CD4-positive, alpha-beta T cell treated with Interleukin-15 for 4 hours (primary cell): ENCODE results near the gene USP9X.
"Not testable (repeated sequence)": the region's sequence is repeated elsewhere in the genome, so short reads cannot be mapped to it uniquely, and the experiment has no call there.

Experiments
- DNase-seq: peaks from one replicate; pipeline ENCODE4 v3.0.0-alpha.2; 2020; ENCODE audit warnings: low spot score

USP9X gene

GRCh38 chrX:41198410-41198809 lies 113.2 kb downstream of the USP9X start:
- DNase-seq = no peak

- no peak for DNase-seq
These were observed 115.5 kb downstream of the USP9X start for GRCh38 chrX:41200785-41201184.

- DNase-seq = no peak
These were observed 124.6 kb downstream of the USP9X start for GRCh38 chrX:41209853-41210252.

DNA sequence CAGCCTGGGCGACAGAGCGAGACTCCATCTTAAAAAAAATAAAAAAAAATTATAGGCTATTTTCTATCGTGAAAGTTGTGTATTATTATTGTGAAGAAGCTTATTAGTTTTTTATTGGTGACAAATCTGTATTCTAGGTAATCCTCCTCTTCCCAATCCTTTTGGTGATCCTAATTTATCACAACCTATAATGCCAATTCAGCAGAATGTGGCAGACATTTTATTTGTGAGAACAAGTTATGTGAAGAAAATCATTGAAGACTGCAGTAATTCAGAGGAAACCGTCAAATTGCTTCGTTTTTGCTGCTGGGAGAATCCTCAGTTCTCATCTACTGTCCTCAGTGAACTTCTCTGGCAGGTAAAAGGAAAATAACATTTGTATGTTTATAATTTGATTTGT lies 139.4 kb downstream of the USP9X start:
- DNase-seq = no peak

- DNase-seq = no peak
These were observed 148.7 kb downstream of the USP9X start for GRCh38 chrX:41233988-41234387.

GRCh38 chrX:41234471-41234870 lies 149.2 kb downstream of the USP9X start:
- DNase-seq = not testable (repeated sequence)

DNA sequence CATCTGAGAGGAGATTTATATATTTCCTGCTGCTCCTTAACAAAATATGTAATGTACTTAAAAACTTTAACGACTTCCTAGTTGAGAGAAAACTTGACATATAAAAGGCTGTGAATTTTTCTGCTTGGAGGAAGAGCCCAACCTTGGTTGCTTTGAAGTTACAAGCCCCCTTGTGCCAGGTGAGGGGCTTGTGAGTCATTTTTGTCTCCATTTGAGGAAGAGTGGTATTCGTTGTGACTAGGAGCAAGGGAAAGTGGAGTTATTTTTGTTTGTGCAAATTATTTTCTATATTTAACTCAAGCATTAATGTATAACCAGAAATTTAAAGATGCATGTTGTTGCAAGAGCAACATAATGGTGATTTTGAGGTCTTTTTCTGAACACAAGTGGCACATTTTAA lies 149.7 kb downstream of the USP9X start:
- DNase-seq = no peak

- no peak for DNase-seq
These were observed 151.4 kb downstream of the USP9X start for GRCh38 chrX:41236629-41237028.

- no peak for DNase-seq
These were observed 155.3 kb downstream of the USP9X start for GRCh38 chrX:41240509-41240908.

- DNase-seq = no peak
These were observed 156.7 kb downstream of the USP9X start for GRCh38 chrX:41241962-41242361.

GRCh38 chrX:41245641-41246040 lies 160.4 kb downstream of the USP9X start:
- no peak for DNase-seq

DNA sequence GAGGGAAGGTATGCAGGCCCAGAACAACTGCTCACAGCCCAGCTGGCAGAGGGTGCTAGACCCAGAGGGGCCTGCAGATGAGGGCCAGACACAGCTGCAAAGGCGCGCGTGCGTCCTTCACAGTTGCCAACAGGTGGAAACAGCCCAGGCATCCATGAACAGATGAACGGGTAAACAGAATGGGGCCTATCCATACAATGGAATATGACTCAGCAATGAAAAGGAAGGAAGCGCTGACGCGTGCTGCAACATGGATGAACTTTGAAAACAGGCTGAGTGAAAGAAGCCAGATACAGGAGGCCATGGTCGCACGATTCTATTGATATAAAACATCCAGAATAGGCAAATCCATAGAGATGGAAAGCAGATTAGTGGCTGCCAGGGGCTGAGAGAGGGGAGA lies 165.6 kb downstream of the USP9X start:
- DNase-seq = no peak

DNA sequence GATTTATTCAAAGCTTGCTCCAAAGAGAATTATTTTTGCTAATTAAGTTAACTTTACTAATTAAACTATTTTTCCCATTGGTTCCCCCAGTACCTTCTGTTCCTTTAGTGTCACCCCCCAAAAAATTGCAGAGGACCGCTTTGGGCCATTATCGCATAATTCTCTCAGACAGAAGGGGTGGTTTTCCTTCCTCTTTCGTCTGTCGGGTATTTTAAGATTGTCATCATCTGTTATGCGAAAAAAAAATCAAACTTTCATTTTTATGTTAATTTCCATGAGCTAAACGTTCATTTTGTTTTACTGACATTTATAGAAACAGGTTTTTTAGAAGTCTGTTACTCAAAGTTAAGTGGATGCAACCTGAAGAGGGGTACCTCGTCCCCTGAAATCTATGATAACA lies 172.6 kb downstream of the USP9X start:
- DNase-seq = no peak

GRCh38 chrX:41258226-41258625 lies 173.0 kb downstream of the USP9X start:
- DNase-seq = no peak

- DNase-seq = no peak
These were observed 173.6 kb downstream of the USP9X start for GRCh38 chrX:41258871-41259270.

- DNase-seq = no peak
These were observed 174.3 kb downstream of the USP9X start for GRCh38 chrX:41259516-41259915.

GRCh38 chrX:41265615-41266014 lies 180.4 kb downstream of the USP9X start:
- DNase-seq = peak; percentile 16

- no peak for DNase-seq
These were observed 188.4 kb downstream of the USP9X start for GRCh38 chrX:41273638-41274037.

DNA sequence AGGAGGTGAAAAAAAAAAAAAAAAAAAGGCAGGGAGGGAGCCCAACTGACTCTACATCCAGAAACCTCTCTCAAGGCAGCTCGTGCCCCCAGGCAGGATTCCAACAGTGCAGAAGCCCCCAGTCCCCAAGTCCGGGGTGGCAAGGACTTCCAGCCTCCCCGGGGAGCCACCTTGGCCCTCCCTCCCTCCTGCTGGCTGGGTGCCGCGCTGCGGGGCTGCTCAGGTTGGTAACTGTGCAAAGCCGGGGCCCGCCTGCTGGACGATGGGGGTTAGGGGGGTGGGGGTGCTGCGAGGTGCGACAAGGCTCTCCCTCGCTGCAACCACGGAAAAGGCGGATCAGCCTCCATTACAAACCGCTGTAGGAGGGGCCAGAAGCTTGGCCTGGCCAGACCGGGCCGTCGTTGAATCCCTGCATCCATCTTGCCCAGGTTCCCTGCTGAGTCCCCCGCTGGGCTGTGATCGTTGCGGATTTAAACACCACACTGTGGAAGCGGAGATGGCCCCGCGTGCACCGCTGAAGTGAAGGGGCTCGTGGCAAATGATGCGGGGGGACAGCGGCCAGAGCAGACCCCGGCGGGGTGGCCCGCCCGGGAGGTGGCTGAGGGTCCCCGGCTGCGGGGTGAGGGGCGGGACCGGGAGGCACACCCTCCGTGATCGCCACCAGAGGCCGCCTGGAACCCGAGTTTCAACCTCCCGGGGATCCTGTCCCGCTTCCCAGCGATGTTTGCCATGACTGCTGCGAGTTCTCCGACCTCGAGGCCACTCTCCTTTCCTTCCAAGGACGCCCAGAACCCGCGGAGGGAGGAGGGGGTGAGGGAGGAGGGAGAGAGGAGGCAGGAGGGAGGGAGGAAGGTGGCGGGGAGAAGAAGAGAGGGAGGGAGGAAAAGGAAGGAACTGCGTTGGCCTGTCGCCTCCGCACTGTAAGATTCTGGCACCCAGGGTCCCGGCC lies 190.7 kb downstream of the USP9X start:
- DNase-seq = peak; percentile 47

DNA sequence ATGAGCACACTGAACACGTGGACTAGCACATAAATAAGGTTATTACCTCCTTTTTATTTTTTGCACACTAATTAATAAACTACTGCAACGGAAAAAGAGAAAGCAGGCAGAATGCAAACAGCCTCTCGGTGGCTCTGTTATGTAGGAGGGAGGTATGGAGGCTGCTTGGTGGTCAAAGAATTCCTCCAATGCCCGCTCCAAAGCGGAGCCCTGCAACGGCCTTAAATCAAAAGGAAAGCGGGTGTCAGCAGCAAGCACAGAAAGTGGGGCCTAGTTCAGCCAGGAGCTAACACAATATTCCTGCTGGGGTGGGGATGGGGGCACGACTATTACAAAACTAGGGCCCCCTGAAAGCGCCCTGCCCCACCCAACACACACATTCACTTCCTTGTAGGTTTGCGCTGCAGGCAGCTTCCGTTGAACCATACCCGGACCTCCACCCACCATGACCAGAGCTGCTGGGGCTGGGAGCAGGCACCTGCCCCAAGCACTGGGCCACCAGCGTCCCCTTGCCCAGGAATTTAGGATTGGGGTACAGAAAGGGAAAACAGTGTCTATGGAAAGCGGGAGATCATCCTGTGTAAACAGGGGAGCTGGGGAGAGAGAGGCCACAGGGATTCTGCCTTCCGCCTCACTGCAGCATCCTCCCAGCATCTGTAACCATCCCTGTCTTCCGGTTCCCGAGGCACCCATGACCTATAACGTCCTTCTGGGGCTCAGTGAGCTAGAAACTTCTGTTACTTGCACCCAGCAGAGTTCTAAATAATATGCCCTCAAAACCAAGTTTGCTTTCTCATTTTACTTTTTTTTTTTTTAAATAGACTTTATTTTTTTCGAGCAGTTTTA lies 191.6 kb downstream of the USP9X start:
- no peak for DNase-seq

DNA sequence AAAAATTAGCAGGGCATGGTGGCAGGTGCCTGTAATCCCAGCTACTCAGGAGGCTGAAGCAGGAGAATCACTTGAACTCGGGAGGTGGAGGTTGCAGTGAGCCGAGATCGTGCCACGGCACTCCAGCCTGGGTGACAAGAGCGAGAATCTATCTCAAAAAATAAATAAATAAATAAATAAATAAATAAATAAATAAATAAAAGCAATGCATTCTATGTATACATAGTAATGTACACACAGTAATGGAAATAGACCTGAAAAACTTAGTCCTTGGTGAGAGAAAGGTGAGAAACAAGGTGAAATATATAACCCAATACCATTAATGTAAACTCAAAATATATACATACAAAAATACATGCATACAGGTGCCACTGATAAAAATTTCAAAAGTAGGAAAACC lies 197.1 kb downstream of the USP9X start:
- DNase-seq = not testable (repeated sequence)

- not testable (repeated sequence) for DNase-seq
These were observed 200.7 kb downstream of the USP9X start for GRCh38 chrX:41285928-41286327.
